CD4-positive, alpha-beta T cell treated with Interleukin-10 for 1 hour (primary cell): Measurements from ENCODE around the gene RNF111.
"Not testable (repeated sequence)": the region's sequence is repeated elsewhere in the genome, so short reads cannot be mapped to it uniquely, and the experiment has no call there.

Source experiments
- DNase-seq: peaks from one replicate; pipeline ENCODE4 v3.0.0-alpha.2; 2020

RNF111 gene

GRCh38 chr15:59140422-59141226 is 153.2 kb downstream of the RNF111 start:
- DNase-seq: no peak

- no peak for DNase-seq
These were observed 155.8 kb downstream of the RNF111 start for GRCh38 chr15:59143281-59143680.

- not testable (repeated sequence) for DNase-seq
These were observed 157.1 kb downstream of the RNF111 start for GRCh38 chr15:59144594-59144993.
